T-helper 1 cell treated with Interleukin-12 subunit alpha and Interleukin-12 subunit beta and Interleukin-4 antibody, amounts not matched to agents 30 μg/mL and 1 μg/mL, for 36 hours (primary cell): ENCODE results near the gene DISC1.
"Not testable (repeated sequence)": the region's sequence is repeated elsewhere in the genome, so short reads cannot be mapped to it uniquely, and the experiment has no call there.

Source experiments
- H3K27ac Mint-ChIP-seq: one replicate; pipeline ENCODE4 v1.8.0; 2021; ENCODE audit warnings: mild to moderate bottlenecking, mixed read lengths
- H3K27me3 Mint-ChIP-seq: one replicate; pipeline ENCODE4 v1.8.0; 2021; ENCODE audit warnings: low read depth, mixed read lengths
- H3K36me3 Mint-ChIP-seq: one replicate; pipeline ENCODE4 v1.8.0; 2021; ENCODE audit warnings: low read depth, mixed read lengths
- H3K4me1 Mint-ChIP-seq: one replicate; pipeline ENCODE4 v1.8.0; 2021; ENCODE audit warnings: low read depth, mixed read lengths
- H3K4me3 Mint-ChIP-seq: one replicate; pipeline ENCODE4 v1.8.0; 2021; ENCODE audit warnings: mild to moderate bottlenecking, moderate library complexity, mixed read lengths
- H3K9me3 Mint-ChIP-seq: one replicate; pipeline ENCODE4 v1.8.0; 2021; ENCODE audit warnings: mixed read lengths

Gene DISC1

DNA sequence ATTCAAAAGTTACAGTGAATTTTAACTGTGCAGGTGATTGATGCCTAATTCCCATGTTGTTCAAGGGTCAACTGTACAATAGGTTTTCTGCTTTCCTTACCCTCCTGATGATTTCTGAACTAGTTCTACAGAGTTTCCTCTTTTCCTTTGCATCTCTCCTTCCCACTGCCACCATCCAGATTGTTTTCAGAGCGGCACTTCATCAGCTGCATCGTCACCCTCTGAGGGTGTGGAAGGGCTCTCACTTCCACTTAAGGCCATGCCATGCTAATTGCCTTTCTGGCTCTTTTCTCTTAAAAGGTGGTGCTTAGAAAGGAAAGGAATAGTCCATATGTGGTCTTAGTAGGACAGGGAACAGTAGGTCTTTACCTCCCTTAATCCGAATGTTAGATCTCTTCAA is 39.1 kb downstream of the DISC1 start:
- peaks cover 18% of the 10 kb centered on the region for H3K4me1 Mint-ChIP-seq
- H3K36me3 Mint-ChIP-seq = peaks cover 19% of the 10 kb centered on the region
- no peaks in the 10 kb centered on the region for H3K27me3 Mint-ChIP-seq
- no peak overlapping the region for H3K27ac Mint-ChIP-seq
- H3K9me3 Mint-ChIP-seq = peaks cover 38% of the 10 kb centered on the region
- no peak overlapping the region for H3K4me3 Mint-ChIP-seq

DNA sequence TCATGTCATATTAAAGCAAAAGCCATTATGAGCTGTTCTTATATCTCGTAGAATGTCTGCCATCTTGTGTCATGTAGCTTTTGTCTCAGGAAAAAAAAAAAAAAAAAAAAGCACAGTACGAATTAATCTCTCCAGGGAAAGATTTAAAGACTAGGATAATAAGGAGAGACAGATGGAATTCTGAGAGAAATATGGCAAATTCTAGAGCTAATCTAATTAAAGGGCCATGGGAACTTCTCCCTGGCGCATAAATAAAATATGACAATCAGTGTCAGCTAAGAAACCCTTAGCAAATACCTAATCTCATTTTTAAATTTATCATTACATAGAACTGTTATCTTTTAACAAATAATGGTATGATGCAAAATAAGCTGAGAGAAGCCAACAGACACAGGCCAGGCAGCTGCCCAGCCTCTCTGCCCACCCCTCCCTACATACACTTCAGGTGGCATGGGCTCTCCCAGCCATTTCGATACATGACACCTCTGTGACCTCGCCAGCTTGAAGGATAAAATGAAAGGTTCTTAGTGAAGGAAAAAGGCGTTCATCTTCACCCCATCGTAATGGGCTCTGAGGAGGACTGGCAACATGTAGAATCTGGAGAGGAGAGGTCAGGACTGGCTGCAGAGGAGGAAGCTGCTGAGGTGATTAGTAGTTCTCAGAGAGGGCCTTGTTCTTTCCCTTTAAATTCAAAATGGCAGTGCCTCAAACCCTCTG is 39.8 kb downstream of the DISC1 start:
- no peak overlapping the region for H3K27ac Mint-ChIP-seq
- no peak overlapping the region for H3K4me3 Mint-ChIP-seq
- H3K4me1 Mint-ChIP-seq = peaks cover 13% of the 10 kb centered on the region

DNA sequence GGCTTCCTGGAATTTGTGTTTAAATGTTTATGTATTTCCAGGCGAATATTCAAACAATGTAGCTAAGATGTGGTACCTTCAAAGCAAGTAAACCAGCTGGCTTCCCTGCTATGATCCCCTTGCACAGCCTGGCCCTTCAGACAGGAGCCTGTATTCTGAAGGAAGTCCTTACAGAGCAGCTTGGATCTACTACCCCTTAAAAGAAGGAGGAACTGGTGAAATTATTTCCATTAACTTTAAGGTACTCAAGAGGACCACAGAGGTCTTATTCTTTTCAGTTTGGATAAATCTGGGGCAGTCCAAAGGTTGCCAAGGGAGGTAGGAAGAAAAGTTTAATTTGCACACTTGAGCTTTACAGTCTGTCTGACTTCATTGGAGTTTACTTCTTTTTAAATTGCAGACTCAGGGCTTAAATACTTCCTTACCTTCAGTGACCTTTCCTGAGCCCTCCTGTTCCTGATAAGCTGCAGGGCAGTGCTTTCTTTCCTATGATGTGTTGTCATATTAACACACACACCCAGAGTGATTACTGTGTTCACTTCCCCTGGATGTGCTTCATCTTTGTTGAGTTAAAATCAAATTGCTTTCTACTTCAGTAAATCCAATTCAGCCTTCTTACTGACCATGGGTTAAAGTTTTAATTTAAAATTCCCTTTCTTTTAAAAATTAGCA is 40.5 kb downstream of the DISC1 start:
- peaks cover 33% of the 10 kb centered on the region for H3K9me3 Mint-ChIP-seq
- no peak overlapping the region for H3K4me3 Mint-ChIP-seq
- peaks cover 7% of the 10 kb centered on the region for H3K4me1 Mint-ChIP-seq
- H3K27me3 Mint-ChIP-seq = no peaks in the 10 kb centered on the region
- H3K36me3 Mint-ChIP-seq = peaks cover 14% of the 10 kb centered on the region
- H3K27ac Mint-ChIP-seq = no peak overlapping the region

More for the DNA sequence above, 39.8 kb downstream of the DISC1 start:
- H3K36me3 Mint-ChIP-seq = peaks cover 15% of the 10 kb centered on the region
- no peaks in the 10 kb centered on the region for H3K27me3 Mint-ChIP-seq
- H3K9me3 Mint-ChIP-seq = peaks cover 38% of the 10 kb centered on the region

DNA sequence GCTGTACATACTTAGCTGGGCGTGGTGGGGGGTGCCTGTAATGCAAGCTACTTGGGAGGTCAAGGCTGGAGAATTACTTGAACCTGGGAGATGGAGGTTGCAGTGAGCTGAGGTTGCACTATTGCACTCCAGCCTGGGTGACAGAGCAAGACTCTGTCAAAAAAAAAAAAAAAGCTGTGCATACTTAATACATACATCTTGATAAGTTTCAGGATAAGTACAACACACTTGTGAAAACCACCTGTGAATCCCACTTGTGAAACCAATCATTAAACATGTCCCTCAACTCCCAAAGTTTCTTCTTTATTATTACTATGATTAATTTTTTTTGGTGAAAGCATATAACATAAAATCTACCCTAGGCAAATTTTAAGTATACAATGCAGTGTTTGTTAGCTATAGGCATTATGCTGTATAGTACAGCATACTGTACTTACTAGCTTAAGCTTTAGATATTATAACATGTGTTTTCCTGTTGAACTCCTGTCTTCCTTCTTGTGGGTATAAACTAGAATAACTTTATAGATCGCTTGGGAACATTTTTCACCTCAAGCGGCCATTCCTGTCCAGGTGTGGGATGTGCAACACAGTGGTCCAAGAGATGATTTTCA is 41.4 kb downstream of the DISC1 start:
- H3K27ac Mint-ChIP-seq = no peak overlapping the region
- H3K4me3 Mint-ChIP-seq = no peak overlapping the region
- peaks cover 28% of the 10 kb centered on the region for H3K9me3 Mint-ChIP-seq
- H3K27me3 Mint-ChIP-seq = no peaks in the 10 kb centered on the region
- peaks cover 3% of the 10 kb centered on the region for H3K4me1 Mint-ChIP-seq
- peaks cover 9% of the 10 kb centered on the region for H3K36me3 Mint-ChIP-seq

DNA sequence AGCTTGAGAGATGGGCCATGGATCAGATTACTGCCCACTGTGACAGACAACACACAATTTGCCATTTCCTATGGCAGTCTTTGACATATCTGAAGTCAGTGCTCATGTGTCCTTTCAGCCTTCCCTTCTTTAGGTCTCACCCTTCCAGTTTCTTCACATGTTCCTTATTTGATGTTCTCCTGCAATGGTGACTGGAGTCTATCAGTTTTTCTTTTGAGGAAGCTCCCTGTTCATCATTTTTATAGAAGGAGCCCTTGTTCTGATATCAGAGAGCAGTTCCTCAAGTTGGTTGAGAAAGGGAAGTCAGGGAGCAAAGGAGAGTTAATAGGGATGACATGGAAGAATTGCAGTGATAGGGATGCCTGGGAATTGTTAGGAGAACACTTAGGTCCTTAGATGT is 42.2 kb downstream of the DISC1 start:
- Mint-ChIP-seq H3K9me3 (peaks cover 28% of the 10 kb centered on the region), H3K36me3 (peaks cover 9% of the 10 kb centered on the region), H3K27me3 (no peaks in the 10 kb centered on the region), H3K4me1 (no peaks in the 10 kb centered on the region), H3K4me3 (no peak overlapping the region), H3K27ac (no peak overlapping the region)

DNA sequence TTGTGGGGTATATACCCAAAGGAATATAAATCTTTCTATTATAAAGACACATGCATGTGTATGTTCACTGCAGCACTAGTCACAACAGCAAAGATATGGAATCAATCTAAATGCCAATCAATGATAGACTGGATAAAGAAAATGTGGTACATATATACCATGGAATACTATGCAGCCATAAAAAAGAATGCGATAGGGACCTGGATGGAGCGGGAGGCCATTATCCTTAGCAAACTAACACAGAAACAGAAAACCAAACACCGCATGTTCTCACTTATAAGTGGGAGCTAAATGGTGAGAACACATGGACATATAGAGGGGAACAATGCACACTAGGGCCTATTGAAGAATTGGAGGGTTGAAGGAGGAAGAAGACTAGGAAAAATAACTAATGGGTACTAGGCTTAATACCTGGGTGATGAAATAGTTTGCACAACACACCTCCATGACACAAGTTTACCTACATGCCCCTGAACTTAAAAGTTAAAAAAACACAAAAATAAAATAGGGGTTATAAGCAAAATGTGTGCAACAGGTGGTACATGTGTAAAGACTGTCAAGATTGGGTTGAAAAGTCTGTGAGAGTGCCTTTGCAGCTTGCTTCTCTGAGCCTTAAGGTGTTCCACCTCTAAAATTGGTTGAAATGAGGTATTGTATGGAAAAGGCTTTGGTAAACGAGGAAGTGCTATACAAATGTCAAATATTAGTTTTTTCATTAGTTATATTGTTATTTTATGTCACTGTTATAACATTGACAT is 43.5 kb downstream of the DISC1 start:
- peaks cover 28% of the 10 kb centered on the region for H3K9me3 Mint-ChIP-seq
- H3K4me3 Mint-ChIP-seq, H3K27ac Mint-ChIP-seq, H3K27me3 Mint-ChIP-seq, H3K36me3 Mint-ChIP-seq, H3K4me1 Mint-ChIP-seq: not testable (repeated sequence)

DNA sequence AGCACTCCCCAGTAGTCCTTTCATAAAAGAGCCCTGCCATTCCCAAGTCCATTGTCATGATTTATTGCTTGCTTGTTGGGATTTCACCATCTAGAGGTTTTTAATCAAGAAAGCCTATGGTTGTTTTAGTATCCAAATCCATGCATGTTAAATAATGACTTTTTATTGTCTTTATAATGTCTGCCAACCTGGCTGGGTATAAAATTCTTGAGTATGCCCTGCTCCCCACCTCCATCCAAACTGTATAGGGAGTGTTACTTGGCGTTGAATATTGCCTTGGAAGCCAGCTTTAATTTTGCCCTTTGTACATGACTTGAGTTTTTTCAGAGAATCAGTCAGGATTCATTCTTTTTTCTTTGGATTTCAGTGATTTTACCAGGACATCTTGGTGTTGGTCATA is 44.2 kb downstream of the DISC1 start:
- no peaks in the 10 kb centered on the region for H3K27me3 Mint-ChIP-seq
- no peak overlapping the region for H3K4me3 Mint-ChIP-seq
- peaks cover 9% of the 10 kb centered on the region for H3K36me3 Mint-ChIP-seq
- peaks cover 4% of the 10 kb centered on the region for H3K4me1 Mint-ChIP-seq
- H3K9me3 Mint-ChIP-seq = peaks cover 28% of the 10 kb centered on the region
- no peak overlapping the region for H3K27ac Mint-ChIP-seq

DNA sequence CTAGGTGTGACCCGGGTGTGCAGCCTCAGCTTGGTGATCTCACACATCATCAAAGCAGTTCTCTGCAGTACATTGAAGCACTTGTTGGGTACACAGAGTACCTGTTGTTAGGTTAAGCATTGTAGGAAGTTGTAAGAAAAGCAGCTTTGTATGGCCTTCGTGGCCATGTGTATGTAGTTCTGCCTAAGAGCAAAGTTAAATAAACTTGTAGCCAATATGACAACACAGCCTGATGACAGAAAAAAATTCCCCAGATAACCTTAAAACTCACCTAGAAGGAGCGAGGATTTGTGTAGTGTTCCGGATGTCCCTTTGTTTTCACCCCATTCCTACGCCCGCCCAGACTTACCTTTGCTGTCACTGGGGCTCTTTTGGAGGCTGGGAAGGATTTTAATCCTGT is 48.0 kb downstream of the DISC1 start:
- H3K36me3 Mint-ChIP-seq = peaks cover 7% of the 10 kb centered on the region
- peaks cover 14% of the 10 kb centered on the region for H3K9me3 Mint-ChIP-seq
- H3K4me3 Mint-ChIP-seq = no peak overlapping the region
- H3K27ac Mint-ChIP-seq = no peak overlapping the region
- H3K27me3 Mint-ChIP-seq = no peaks in the 10 kb centered on the region
- H3K4me1 Mint-ChIP-seq = peaks cover 4% of the 10 kb centered on the region

DNA sequence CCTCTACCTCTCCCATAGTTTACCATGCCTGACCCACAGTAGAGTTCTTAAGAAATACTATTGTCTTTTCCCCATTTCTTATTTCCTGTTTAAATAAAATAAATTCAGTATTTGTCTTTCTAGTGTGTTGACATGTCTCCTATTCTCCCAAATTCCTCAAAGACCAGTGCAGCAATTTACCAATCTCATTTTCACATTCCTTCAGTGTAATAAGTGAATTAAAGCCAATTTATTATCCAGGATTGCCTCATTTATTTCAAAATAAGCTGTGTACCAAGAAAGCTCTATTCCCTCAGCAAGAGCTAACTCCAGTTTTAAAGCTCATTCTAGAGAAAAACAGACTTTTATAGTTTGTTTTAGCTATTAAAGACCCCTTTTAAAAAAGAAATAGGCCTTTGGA is 49.9 kb downstream of the DISC1 start:
- H3K27ac Mint-ChIP-seq = no peak overlapping the region
- no peaks in the 10 kb centered on the region for H3K27me3 Mint-ChIP-seq
- H3K4me3 Mint-ChIP-seq = no peak overlapping the region
- no peaks in the 10 kb centered on the region for H3K9me3 Mint-ChIP-seq
- H3K36me3 Mint-ChIP-seq = peaks cover 2% of the 10 kb centered on the region
- peaks cover 4% of the 10 kb centered on the region for H3K4me1 Mint-ChIP-seq

DNA sequence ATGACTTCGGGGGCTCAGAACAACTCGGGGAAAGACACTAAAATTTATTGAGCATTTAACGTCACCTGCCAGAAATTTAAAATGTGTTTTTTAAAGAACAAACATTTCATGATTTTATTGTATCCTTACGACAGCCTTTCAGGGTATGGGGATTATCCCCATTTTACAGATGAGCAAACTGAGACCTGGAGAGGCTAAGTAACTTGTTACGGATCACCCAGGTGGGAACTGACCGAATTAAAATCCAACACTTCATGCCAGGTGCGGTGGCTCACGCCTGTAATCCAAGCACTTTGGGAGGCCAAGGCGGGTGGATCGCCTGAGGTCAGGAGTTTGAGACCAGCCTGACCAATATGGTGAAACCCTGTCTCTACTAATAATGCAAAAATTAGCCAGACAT is 50.9 kb downstream of the DISC1 start:
- Mint-ChIP-seq H3K4me3 (no peak overlapping the region), H3K27me3 (no peaks in the 10 kb centered on the region), H3K36me3 (peaks cover 2% of the 10 kb centered on the region), H3K4me1 (peaks cover 4% of the 10 kb centered on the region), H3K9me3 (no peaks in the 10 kb centered on the region), H3K27ac (no peak overlapping the region)

DNA sequence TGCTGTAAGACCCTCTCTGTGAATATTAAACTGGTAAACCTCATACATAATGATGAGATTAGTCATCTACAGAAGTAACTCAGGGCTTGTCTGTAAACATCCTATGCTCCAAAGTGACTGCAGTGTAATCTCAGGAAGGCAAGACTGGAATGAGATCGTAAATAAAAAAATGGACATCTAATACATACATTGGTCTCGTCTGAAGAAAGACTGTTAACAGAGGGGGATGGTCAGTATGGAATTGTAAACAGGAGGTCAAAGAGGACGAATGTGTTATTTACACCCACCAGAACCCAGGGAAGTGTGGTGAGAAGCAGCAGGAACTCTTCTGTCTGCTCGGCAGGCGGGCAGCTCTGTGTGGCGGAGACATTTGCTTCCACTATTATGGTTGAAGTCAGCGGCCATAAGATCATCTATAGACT is 51.4 kb downstream of the DISC1 start:
- H3K27ac Mint-ChIP-seq = no peak overlapping the region
- peaks cover 2% of the 10 kb centered on the region for H3K36me3 Mint-ChIP-seq
- no peaks in the 10 kb centered on the region for H3K27me3 Mint-ChIP-seq
- H3K4me1 Mint-ChIP-seq = peaks cover 4% of the 10 kb centered on the region
- H3K9me3 Mint-ChIP-seq = no peaks in the 10 kb centered on the region
- H3K4me3 Mint-ChIP-seq = no peak overlapping the region

DNA sequence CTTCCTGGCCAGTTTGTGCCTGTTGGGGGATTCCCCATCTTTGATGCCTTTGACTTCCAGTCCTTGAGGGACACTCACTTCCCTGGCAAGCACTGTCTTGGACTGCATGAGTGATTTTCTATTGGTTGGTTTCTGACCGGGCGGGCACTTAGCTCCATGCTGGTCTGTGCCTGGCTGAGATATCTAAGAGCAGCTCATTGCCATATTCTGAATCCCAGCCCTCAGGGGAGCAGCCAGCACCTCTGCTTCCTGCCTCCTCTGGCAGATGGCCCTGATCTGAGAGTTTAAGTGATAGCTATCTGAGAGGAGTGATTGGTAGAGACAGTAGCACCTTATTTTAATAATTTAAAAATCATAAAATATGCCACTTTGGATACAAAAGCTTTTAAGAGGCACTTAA is 52.5 kb downstream of the DISC1 start:
- H3K36me3 Mint-ChIP-seq = peaks cover 2% of the 10 kb centered on the region
- no peak overlapping the region for H3K4me3 Mint-ChIP-seq
- no peaks in the 10 kb centered on the region for H3K9me3 Mint-ChIP-seq
- H3K27me3 Mint-ChIP-seq = no peaks in the 10 kb centered on the region
- no peak overlapping the region for H3K27ac Mint-ChIP-seq
- peaks cover 4% of the 10 kb centered on the region for H3K4me1 Mint-ChIP-seq

DNA sequence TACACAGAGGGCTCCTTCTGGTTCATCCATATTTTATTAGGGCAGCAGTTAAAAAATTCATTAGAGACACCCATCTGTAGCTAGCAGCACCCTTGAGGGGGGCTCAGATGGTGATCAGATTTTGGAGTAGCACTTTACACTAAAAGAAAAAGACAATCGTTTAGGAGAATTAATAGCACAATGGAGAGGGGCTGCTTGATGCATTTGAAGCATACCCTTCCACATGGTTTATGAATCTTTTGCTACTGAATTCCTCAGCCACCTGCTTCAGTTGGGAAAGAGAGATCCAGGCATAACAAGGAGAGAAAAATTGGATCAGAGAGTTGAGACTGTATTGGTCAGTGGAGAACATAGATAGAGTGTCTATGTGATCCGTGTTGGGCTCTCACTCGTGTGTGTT is 54.4 kb downstream of the DISC1 start:
- H3K36me3 Mint-ChIP-seq = peaks cover 2% of the 10 kb centered on the region
- H3K27me3 Mint-ChIP-seq = no peaks in the 10 kb centered on the region
- no peaks in the 10 kb centered on the region for H3K4me1 Mint-ChIP-seq
- no peak overlapping the region for H3K4me3 Mint-ChIP-seq
- peaks cover 8% of the 10 kb centered on the region for H3K9me3 Mint-ChIP-seq
- H3K27ac Mint-ChIP-seq = no peak overlapping the region

DNA sequence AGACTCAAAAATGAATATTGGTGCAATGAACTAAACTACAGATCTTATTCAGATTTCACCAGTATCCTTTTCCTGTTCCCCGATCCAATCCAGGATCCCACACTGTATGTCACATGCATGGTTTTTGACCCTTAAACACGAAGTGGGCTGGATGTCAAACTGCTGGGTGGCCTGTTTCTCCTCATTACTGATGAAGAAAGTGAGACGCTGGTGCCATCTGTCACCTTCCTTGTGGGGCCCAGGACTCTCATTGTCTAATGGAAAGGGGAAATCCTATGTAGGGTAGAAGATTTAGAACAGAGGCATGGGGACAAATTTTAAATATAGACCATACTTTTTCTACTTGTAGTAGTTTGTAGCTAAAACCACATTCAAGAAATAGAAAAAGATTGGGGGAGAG is 56.2 kb downstream of the DISC1 start:
- H3K36me3 Mint-ChIP-seq = peaks cover 8% of the 10 kb centered on the region
- no peak overlapping the region for H3K4me3 Mint-ChIP-seq
- no peaks in the 10 kb centered on the region for H3K4me1 Mint-ChIP-seq
- peaks cover 19% of the 10 kb centered on the region for H3K9me3 Mint-ChIP-seq
- H3K27me3 Mint-ChIP-seq = no peaks in the 10 kb centered on the region
- H3K27ac Mint-ChIP-seq = no peak overlapping the region
